ENCODE measurements around the gene MORN1. TPM values are rescaled to one million over a fixed set of nuclear protein-coding genes. Genes with fewer than 3 reads are reported as not detected.

MORN1 gene
- total RNA-seq, 2 experiments from 2014 or later: 5.3 to 6.5 TPM

GRCh38 chr1:2412395-2412772 is 21.0 kb upstream of the MORN1 start, which contains the start of gene PEX10:
Gene PEX10, minus strand, starts transcription at chr1:2412564. Its CDS starts 62 bp downstream, at chr1:2412502.
- Mint-ChIP-seq H3K9me3 (no peaks in the 10 kb centered on the region), H3K27me3 (no peaks in the 10 kb centered on the region), H3K27ac (peak within 1 kb of the TSS; percentile 92), H3K4me3 (peak within 1 kb of the TSS; percentile 94), H3K36me3 (ENCODE audit: low read depth) (peaks cover 30% of the 10 kb centered on the region), H3K4me1 (ENCODE audit: low read depth) (peaks cover 32% of the 10 kb centered on the region)
- peak within 1 kb of the TSS; percentile 69 to 72 for H3K27ac ChIP-seq (ENCODE audit: low read depth in 1 of 2, low read length in 2 of 2)
- DNase-seq: peak; percentile 95 to 99 (median 98)
- ChIA-PET CTCF (interaction anchor here (1.1 to 1.6 kb wide), 2 partner anchors 111 to 374 kb away, joined by 5 to 7 read pairs; no protein-coding TSS in a partner anchor), POLR2A (interaction anchor here (0.6 to 2.2 kb wide), 7 partner anchors 21 to 213 kb away, joined by 3 to 20 read pairs (median 4); partner anchors contain the start of genes MORN1, PANK4 and RER1)
- no peaks in the 10 kb centered on the region for H3K27me3 ChIP-seq (ENCODE audit: control insufficient read depth in 1 of 2, insufficient read depth in 2 of 2, low read length in 2 of 2)
- H3K4me3 ChIP-seq (ENCODE audit: low read length): peak within 1 kb of the TSS; percentile 67
- H3K9me3 ChIP-seq (ENCODE audit: control insufficient read depth in 1 of 2, insufficient read depth in 1 of 2, low read length in 2 of 2): peaks cover 0 to 3% of the 10 kb centered on the region in 2 experiments
- TF ChIP-seq CTCF (IDR thresholded peaks at IDR 0.05): no peak
- intact Hi-C loops (cut with DNase I, micrococcal nuclease): loop anchor here (1.0 to 10.0 kb wide), 6 partner anchors 21 to 1012 kb away; partner anchors contain the start of genes PANK4 (in 2 of the 2), MORN1 (in 1 of the 2), PRXL2B (in 1 of the 2) and RER1 (in 1 of the 2)
- ATAC-seq (ENCODE audit: poor library complexity): peak; percentile 89
- H3K4me1 ChIP-seq (ENCODE audit: insufficient read depth, low read length): peaks cover 54% of the 10 kb centered on the region
- peaks cover 11% of the 10 kb centered on the region for H3K36me3 ChIP-seq (ENCODE audit: insufficient read depth, low read length)

GRCh38 chr1:2411801-2412394 is 20.5 kb upstream of the MORN1 start:
- H3K4me3 Mint-ChIP-seq: peak overlapping the region; percentile 93
- no peaks in the 10 kb centered on the region for H3K9me3 Mint-ChIP-seq
- peak overlapping the region; percentile 69 to 72 for H3K27ac ChIP-seq (ENCODE audit: low read depth in 1 of 2, low read length in 2 of 2)
- ChIA-PET CTCF (no interaction called here), POLR2A (interaction anchor here (1.2 to 2.2 kb wide), 3 partner anchors 21 to 213 kb away, joined by 3 to 9 read pairs (median 7); partner anchors contain the start of genes MORN1, PANK4 and RER1)
- H3K4me1 ChIP-seq (ENCODE audit: insufficient read depth, low read length): peaks cover 49% of the 10 kb centered on the region
- peaks cover 16% of the 10 kb centered on the region for H3K36me3 ChIP-seq (ENCODE audit: insufficient read depth, low read length)
- DNase-seq: peak in 1 of 14 experiments; percentile 12
- peak overlapping the region; percentile 67 for H3K4me3 ChIP-seq (ENCODE audit: low read length)
- TF ChIP-seq CTCF (IDR thresholded peaks at IDR 0.05): no peak
- H3K27ac Mint-ChIP-seq: peak overlapping the region; percentile 87
- H3K27me3 Mint-ChIP-seq: no peaks in the 10 kb centered on the region
- H3K27me3 ChIP-seq (ENCODE audit: control insufficient read depth in 1 of 2, insufficient read depth in 2 of 2, low read length in 2 of 2): no peaks in the 10 kb centered on the region
- H3K9me3 ChIP-seq (ENCODE audit: control insufficient read depth in 1 of 2, insufficient read depth in 1 of 2, low read length in 2 of 2): no peaks in the 10 kb centered on the region
- peaks cover 27% of the 10 kb centered on the region for H3K4me1 Mint-ChIP-seq (ENCODE audit: low read depth)
- intact Hi-C loops (cut with DNase I, micrococcal nuclease): loop anchor here (1.0 to 10.0 kb wide), 6 partner anchors 21 to 1013 kb away; partner anchors contain the start of genes PANK4 (in 2 of the 2), MORN1 (in 1 of the 2), PRXL2B (in 1 of the 2) and RER1 (in 1 of the 2)
- ATAC-seq (ENCODE audit: poor library complexity): no peak
- H3K36me3 Mint-ChIP-seq (ENCODE audit: low read depth): peaks cover 33% of the 10 kb centered on the region

DNA sequence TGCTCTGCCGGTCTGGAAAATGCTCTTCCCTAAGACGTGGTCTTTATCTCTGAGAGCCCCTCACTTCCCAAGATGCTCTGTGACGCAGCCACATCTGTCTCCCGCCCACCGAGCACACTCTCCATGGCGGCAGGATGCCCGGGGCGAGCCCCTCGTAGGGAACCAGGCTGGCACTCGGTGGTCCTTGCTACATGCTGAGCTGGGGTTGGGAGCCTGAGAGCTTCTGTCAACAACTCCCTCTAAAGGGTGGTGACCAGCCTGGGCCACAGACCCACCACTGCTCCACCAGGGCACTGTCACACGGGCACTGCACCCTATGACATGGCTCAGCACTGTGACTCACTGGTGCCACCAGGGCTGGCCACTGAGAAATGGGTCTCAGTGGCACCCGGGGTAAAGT is 18.4 kb upstream of the MORN1 start:
- H3K4me3 Mint-ChIP-seq: no peak overlapping the region
- H3K4me1 Mint-ChIP-seq (ENCODE audit: low read depth): peaks cover 11% of the 10 kb centered on the region
- no peak overlapping the region for H3K4me3 ChIP-seq (ENCODE audit: low read length)
- ATAC-seq (ENCODE audit: poor library complexity) (no peak), DNase-seq (no peak)
- H3K4me1 ChIP-seq (ENCODE audit: insufficient read depth, low read length): peaks cover 28% of the 10 kb centered on the region
- H3K36me3 ChIP-seq (ENCODE audit: insufficient read depth, low read length): peaks cover 35% of the 10 kb centered on the region
- H3K9me3 Mint-ChIP-seq: no peaks in the 10 kb centered on the region
- H3K27me3 ChIP-seq (ENCODE audit: control insufficient read depth in 1 of 2, insufficient read depth in 2 of 2, low read length in 2 of 2): no peaks in the 10 kb centered on the region
- CTCF ChIA-PET: no interaction called here
- H3K36me3 Mint-ChIP-seq (ENCODE audit: low read depth): peaks cover 46% of the 10 kb centered on the region
- TF ChIP-seq CTCF (IDR thresholded peaks at IDR 0.05): no peak
- H3K27ac Mint-ChIP-seq: peak overlapping the region; percentile 87
- POLR2A ChIA-PET: interaction anchor here (0.7 kb wide), 1 partner anchor 18 kb away, joined by 3 read pairs; the partner anchor contains the start of genes MORN1 and RER1
- no peak overlapping the region for H3K27ac ChIP-seq (ENCODE audit: low read depth in 1 of 2, low read length in 2 of 2)
- no peaks in the 10 kb centered on the region for H3K27me3 Mint-ChIP-seq
- intact Hi-C loops (cut with DNase I, micrococcal nuclease): loop anchor here (5.0 to 10.0 kb wide), 2 partner anchors 233 to 1015 kb away; no protein-coding TSS in a partner anchor
- H3K9me3 ChIP-seq (ENCODE audit: control insufficient read depth in 1 of 2, insufficient read depth in 1 of 2, low read length in 2 of 2): no peaks in the 10 kb centered on the region

Measured in CD4-positive, alpha-beta T cell (primary cell).